ENCODE data around the gene ARHGEF38.
"Not testable (repeated sequence)": the region's sequence is repeated elsewhere in the genome, so short reads cannot be mapped to it uniquely, and the experiment has no call there.

The ARHGEF38 gene

GRCh38 chr4:105657117-105657765 is 104.8 kb downstream of the ARHGEF38 start:
- DNase-seq = no peak

GRCh38 chr4:105659190-105659589 is 106.8 kb downstream of the ARHGEF38 start:
- DNase-seq = no peak

GRCh38 chr4:105661028-105661427 is 108.6 kb downstream of the ARHGEF38 start:
- DNase-seq = no peak

- DNase-seq = no peak
These were observed 110.7 kb downstream of the ARHGEF38 start for GRCh38 chr4:105662935-105663675.

GRCh38 chr4:105666693-105667092 is 114.3 kb downstream of the ARHGEF38 start:
- DNase-seq = peak; percentile 16

- no peak for DNase-seq
These were observed 118.3 kb downstream of the ARHGEF38 start for GRCh38 chr4:105670684-105671083.

GRCh38 chr4:105671301-105671700 is 118.9 kb downstream of the ARHGEF38 start:
- DNase-seq = no peak

GRCh38 chr4:105674011-105674410 is 121.6 kb downstream of the ARHGEF38 start:
- DNase-seq = no peak

- no peak for DNase-seq
These were observed 125.3 kb downstream of the ARHGEF38 start for GRCh38 chr4:105677709-105678108.

GRCh38 chr4:105679186-105679585 is 126.8 kb downstream of the ARHGEF38 start:
- DNase-seq = no peak

GRCh38 chr4:105683038-105683437 is 130.6 kb downstream of the ARHGEF38 start:
- no peak for DNase-seq

GRCh38 chr4:105686571-105686970 is 134.2 kb downstream of the ARHGEF38 start:
- no peak for DNase-seq

GRCh38 chr4:105694812-105695211 is 142.4 kb downstream of the ARHGEF38 start:
- not testable (repeated sequence) for DNase-seq

GRCh38 chr4:105695832-105696231 is 143.4 kb downstream of the ARHGEF38 start:
- not testable (repeated sequence) for DNase-seq

GRCh38 chr4:105698607-105699006 is 146.2 kb downstream of the ARHGEF38 start:
- DNase-seq = no peak

- no peak for DNase-seq
These were observed 155.4 kb downstream of the ARHGEF38 start for GRCh38 chr4:105707782-105708180.

- peak; percentile 70 for DNase-seq
These were observed 156.0 kb downstream of the ARHGEF38 start, which contains the start of the genes GSTCD and INTS12 for GRCh38 chr4:105708181-105709080. Gene GSTCD (plus strand): TSS chr4:105708784. CDS start chr4:105717614, 8,830 bp downstream. Gene INTS12 (minus strand): TSS chr4:105708689. CDS start chr4:105700005, 8,684 bp downstream.

- DNase-seq = peak; percentile 39
These were observed 156.6 kb downstream of the ARHGEF38 start for GRCh38 chr4:105709081-105709450.

GRCh38 chr4:105710012-105710600 is 157.7 kb downstream of the ARHGEF38 start:
- no peak for DNase-seq

- no peak for DNase-seq
These were observed 158.3 kb downstream of the ARHGEF38 start for GRCh38 chr4:105710678-105711077.

GRCh38 chr4:105712766-105713165 is 160.3 kb downstream of the ARHGEF38 start:
- DNase-seq = no peak

GRCh38 chr4:105714071-105714521 is 161.7 kb downstream of the ARHGEF38 start:
- DNase-seq = no peak

- no peak for DNase-seq
These were observed 162.5 kb downstream of the ARHGEF38 start for GRCh38 chr4:105714932-105715331.
